OCI-M1 (cell line): ENCODE results near the gene ARHGEF2.

Source experiments
- DNase-seq: peaks from one replicate; lab custom pipeline; 2025; lab: John Stamatoyannopoulos, UW

Gene ARHGEF2

DNA sequence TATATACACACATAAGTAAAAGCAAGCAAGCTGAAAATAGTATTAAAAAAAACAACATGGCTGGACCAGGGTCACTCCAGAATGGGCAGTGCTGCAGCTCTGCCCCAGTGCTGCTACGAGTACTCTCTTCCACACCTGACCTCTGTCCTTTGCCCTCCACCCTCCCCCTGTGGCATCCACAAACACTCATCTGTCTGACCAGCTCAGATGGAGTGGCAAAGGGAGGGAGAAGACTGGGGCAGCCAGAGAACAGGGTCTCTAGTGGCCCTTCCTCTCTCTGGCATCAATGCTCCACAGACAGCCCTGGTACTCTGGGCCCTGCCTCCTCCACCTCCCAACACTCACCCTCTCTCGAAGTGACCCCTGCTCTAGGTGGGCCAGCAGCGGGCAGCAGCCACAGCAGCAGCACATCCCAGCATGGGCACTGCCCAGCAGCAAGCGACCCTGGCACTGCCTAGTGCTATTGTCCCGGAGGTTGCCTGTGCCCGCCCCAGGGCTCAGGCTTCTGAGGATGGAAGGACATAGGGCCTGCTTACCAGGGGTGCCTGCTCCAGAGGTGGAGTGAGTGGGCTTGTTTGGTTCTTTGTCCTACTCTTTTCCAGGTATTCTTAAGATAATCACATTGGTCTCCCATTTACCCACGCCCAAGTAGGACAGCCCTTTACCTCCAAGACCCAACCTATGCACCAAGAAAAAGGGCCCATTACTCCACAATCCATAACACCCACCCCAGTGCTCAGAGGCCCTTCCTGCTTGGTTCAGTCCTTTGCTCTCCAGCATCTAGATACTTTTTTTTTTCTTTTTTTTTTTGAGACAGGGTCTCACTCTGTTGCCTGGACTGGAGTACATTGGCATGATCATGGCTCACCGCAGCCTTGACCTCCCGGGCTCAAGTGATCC is 6.2 kb downstream of the ARHGEF2 start:
- no peak for DNase-seq

GRCh38 chr1:155970531-155971167 is 7.7 kb downstream of the ARHGEF2 start:
- peak; percentile 98 for DNase-seq

DNA sequence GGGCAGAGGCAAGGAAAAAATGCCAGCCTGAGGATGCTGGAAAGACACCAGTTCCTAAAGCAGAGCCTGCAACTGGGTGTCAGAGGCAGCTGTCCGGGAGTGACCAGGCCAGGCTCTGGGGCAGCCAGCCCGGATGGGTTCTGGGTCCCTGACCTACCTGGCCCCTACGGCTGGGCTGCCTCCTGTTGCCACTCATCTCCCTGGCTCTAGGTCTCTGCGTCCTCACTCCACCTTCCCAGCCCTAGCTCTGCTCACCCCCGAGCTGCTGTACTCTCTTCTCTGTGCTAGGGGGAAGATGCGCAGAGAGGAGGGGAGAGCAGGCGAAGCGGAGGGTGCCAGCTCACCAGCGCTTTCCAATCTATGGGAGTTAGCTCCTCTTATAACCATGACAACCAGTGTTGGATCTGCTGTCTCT is 9.0 kb downstream of the ARHGEF2 start:
- no peak for DNase-seq

DNA sequence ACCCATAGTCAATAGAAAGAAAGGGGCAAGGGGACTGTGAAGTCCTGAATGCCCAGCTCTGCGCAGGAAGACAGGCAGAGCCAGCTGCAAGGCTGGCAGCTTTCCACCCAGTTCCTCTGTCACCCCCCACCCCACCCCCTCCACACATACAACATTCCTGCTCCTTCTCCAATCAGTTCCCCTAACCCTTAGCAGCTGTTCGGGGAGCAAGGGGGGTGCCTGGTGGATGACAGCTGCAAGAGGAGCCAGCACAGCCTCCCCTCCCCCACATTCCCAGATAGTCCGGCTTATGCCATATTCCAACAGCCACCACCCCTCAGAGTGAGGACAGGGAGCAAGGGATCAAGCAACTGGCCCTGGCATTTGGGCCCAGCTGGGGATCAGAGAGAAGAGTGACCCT is 9.7 kb downstream of the ARHGEF2 start:
- no peak for DNase-seq

DNA sequence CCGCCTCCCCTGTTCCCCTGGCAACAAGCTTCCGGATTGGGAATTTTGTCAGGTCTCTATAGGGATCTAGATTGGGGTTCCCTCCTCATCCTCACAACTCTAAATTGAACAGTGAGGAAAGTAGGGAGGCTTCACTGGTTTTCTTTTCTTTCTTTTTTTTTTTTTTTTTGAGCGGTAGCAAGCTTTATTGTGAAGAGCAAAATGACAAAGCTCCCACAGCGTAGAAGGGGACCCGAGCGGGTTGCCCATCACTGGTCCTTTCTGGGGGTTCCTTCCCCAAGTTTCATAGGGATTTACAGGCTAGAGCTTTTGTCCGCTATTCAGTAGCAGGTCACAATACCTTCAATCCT is 10.3 kb downstream of the ARHGEF2 start:
- no peak for DNase-seq

DNA sequence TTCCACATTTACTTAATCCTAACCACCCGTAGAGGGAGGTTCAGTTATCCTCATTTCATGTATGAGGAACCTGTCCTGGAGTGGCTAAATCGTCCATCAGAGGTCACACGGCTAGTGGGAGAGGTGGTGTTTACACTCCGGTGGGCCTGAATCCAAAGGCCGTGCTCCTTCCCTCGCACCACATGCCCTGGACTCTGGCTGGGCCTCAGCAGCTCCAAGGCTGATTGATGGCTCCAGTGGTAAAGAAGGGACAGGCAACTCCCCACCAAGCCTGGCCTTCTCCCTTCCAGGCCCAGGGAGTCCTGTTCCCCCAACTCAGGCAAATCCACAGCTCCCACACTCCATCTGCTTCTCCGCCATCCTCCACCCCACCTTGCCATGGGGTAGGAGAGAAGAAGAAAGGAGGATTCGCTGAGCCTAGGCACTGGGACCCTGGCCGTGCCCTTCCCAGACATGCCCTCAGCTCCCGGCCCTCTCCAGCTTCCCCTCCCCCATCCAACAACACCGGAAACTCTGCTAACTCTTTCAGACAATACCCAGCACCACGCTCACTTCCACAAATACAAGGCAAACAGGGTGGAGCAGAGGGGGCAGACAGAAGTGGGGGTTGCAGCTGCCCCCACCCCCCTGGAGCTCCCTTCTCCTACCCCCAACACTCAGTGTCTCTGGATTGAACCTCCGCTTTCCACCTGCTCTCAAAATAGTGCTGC is 10.9 kb downstream of the ARHGEF2 start:
- no peak for DNase-seq

DNA sequence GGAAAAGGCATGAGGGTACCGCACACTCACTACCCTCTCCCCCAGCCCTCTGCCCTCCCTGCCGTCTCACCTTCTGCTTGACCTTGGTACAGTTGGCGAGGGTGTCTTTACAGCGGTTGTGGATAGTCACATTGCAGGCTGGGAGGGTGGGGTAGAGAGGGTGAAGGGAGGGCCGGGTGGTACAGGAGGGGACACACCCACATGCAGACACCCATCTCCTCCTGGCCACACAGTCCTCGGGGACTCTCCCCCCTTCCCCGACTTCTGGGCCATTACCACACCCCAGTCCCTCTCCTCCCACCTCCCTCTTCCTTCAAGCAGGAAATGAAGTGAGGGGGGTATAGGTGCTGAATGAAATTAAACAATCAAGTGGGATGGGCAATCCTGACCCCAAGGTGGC is 11.6 kb downstream of the ARHGEF2 start:
- DNase-seq = no peak

DNA sequence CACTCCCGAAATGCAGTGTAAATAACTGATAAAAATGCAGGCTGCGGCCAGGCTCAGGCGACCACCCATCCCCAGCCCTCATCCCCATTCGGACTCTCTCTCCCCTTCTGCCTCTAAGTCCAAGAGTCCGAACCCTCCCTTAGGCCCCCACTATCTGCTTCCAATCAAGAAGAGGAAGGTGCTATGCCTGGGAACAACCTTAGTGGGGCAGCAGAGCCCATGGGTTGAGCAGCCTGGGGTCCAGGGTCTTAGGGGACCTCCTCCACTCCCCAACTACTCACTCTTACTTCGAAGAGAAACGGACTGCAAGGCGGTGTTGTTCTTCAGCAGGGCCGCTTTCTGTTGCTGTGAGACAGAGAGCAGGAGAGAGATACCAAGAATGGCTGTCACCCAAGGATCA is 12.2 kb downstream of the ARHGEF2 start:
- no peak for DNase-seq

DNA sequence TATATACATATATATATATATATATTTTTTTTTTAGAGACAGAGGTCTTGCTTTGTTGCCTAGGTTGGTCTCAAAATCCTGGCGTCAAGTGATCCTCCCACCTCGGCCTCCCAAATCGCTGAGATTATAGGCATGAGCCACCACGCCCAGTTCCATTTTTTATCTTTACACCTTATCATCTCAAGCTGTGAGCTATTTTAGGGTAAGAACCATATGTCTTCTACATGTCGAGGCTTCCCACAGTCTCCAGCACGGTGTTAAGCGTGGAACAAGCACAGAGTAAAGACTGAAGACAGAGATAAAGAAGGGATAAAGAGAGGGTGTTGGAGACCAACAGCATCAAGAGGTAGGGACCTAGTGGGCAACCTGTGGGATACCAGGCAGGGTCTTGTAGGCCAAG is 14.2 kb downstream of the ARHGEF2 start:
- DNase-seq = no peak

DNA sequence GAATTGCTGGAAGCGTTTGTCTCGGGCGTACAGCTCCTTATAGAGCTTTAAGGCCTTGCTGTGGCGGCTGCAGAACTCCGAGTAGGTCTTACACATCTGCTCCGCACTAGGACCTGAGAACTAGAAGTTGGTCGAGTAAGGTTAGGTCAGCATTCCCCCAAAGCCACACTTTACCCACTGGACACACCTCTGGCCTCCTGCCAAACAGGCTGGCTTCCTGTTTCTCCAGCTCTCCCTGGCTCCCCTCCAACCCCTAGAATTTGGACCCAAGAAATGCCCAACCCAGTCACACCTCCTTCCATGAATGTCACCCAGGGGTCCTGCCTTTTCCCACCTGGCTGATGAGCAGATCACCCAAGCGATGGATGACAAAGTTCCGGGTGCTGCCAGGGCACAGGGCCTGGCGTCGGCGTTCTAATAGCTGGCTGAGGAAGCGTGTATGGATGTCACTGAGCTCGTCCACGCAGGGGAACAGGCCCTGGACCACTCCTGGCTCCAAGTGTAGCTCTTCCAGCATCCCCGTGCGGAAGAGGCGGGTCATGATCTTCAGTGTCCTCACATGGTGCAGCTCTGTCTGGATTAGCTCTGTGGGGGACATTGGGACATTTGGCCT is 15.6 kb downstream of the ARHGEF2 start:
- no peak for DNase-seq

DNA sequence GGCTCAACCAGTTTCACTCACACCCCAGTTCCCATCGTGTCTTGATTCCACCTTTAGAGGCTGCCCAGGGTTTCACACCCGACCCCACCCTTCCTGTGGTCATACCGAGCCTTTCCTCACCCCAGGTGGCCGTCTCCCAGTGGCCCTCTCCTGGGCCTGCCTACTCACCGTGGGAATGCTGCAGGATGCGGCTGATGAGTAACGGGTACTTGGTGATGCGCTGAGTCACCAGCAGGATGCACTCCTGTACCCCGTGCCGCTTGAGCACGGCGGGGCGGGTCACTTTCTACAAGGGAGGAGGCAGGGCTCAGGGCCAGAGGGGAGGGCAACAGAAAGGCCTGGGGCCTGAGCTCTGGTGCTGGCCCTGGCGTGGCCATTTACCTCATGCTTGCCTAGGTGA is 16.4 kb downstream of the ARHGEF2 start:
- DNase-seq = no peak

- DNase-seq = no peak
Measured at GRCh38 chr1:155960081-155960745, 18.1 kb downstream of the ARHGEF2 start.

DNA sequence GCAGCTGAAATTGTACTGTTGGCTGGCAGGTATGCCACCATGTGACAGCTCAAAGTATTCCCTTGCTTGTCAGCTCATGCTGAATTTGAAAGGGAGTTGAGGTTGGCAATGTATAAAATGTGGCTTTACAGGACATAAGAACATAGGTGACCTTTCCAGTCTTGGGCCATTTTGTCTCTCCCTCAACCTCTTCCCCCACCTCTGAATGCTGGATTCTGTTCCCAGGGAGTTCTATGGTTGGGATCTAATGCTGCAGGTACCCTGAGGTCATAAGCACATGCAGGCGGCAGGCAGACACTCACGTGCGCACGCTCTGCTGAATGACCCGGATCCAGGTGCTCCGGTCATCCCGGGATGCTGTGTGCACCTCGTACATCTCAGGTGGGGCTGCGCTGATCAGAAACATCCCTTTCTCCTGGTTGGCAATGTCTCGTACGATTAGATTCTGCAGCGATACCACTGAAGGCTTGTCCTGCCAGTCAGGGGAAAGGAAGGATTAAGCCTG is 20.9 kb downstream of the ARHGEF2 start:
- DNase-seq = no peak

GRCh38 chr1:155954645-155955044 is 23.7 kb downstream of the ARHGEF2 start:
- DNase-seq = no peak

- no peak for DNase-seq
Measured at GRCh38 chr1:155952505-155952890, 25.8 kb downstream of the ARHGEF2 start.

DNA sequence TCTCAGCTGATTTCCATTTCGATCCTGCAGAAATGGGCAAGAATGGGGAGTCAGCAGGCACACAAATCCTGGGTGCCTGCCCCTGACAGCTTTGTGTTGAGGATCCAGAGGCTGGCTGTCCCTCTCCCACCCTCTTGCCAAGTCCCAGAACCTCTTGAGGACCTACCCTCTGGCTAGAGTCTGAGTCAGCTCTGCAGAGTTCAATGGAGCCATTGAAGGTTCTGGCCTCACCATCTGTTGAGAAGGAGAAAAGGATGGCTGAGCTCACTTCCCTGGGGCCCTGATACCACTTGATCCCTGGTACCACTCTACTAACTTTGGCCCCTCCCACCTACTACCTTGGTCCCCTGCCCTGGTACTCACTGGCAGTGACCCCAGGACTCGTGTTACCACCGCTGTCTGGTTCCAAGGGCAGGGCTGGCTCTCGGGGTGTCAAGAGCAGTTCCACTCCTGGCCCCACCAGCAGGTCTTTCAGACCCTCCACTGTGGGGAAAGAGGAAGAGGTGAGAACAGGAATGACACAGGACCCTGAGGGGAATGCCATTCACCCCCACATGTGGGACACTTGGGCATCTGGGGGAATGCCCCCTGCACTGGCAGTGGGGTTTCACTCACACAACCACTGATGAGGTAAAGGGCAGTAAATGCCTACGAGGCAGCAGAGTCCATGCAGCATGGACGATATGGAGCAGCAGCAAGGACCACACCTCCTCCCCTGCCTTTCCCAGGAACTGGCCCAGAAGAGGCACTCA is 26.4 kb downstream of the ARHGEF2 start:
- no peak for DNase-seq

- no peak for DNase-seq
Measured at GRCh38 chr1:155950829-155951228, 27.5 kb downstream of the ARHGEF2 start.

- DNase-seq = no peak
Measured at GRCh38 chr1:155947741-155948140, 30.6 kb downstream of the ARHGEF2 start.

DNA sequence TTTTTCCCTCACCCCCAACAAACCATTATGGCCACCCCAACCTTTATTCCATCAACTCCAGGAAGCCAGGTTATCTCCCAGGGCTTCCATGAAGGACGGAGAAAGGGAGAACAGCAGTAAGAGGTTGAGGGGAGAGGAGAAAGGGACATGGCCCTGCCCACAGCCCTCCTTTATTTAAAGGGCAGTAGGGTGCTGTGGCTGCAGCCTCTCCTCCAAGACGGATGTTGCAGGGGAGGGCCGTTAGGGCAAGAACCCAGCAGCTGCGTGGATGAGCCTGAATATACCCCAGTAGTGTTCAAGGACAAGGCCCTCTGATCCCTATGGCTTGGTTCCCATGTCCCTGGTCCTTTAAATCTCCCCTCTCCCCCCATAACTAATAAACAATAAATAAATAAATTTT is 31.1 kb downstream of the ARHGEF2 start:
- DNase-seq = no peak

DNA sequence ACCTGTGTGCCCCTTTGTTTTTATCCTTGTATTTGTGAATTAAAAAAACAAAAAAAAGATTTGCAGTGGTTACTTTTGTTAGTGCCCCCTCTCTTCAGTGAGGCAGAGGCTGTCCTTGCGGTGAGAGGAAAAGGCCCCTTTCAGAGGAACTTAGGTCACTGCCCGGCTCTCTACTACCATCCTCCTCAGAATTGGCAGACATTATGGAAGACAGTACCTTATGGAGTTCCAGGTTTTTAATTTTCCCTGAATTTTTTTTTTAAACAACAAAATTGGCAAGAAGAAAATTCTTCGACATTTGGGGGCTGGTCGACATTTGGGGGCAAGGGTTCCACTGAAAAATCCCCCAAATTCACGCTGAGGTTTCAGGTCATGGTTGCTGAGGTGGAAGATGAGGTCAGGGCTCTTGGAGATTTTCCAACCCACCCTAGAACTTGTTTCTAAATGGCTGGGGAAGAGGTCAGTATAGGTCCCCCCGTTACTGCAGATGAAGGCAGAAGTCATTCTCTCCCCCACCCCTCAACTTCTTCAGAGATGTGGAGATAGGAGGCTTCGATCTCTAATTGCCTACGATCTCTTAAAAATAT is 31.6 kb downstream of the ARHGEF2 start:
- no peak for DNase-seq

DNA sequence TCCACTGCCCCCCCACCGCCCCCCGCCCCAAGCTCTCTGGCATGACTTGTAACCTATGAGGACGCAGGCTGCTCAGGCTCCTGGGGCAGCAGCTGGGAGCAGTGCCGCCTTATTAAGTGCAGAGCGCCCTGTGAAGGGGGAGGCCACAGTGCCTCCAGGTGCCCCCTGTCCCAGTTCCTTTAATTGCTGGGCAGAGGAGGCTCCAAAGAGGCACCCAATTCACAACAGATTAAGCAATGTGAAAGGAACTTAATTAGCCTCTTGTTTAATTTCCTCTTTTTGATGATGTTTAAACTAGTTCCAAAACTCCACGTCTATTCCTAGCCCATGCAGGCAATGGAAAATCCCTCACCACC is 33.9 kb downstream of the ARHGEF2 start:
- no peak for DNase-seq
